Erythroblast (primary cell): ENCODE results near the gene SEMA3A.

Source experiments
- DNase-seq, 2 experiments: peaks; one replicate each; lab custom pipeline; 2025; lab: John Stamatoyannopoulos, UW
- GATA1 ChIP-seq: IDR thresholded peaks from 2 replicates; pipeline ENCODE4 v1.6.1; 2011; ENCODE audit warnings: low read depth, mild to moderate bottlenecking, control low read depth, low read length, moderate library complexity
- POLR2A ChIP-seq: IDR thresholded peaks from 2 replicates; pipeline ENCODE4 v1.6.1; 2011; ENCODE audit warnings: mild to moderate bottlenecking, low read length

The SEMA3A gene

GRCh38 chr7:84134169-84134568 lies 60.4 kb downstream of the SEMA3A start:
- no peak for DNase-seq
- TF ChIP-seq GATA1 (no peak), POLR2A (no peak)

DNA sequence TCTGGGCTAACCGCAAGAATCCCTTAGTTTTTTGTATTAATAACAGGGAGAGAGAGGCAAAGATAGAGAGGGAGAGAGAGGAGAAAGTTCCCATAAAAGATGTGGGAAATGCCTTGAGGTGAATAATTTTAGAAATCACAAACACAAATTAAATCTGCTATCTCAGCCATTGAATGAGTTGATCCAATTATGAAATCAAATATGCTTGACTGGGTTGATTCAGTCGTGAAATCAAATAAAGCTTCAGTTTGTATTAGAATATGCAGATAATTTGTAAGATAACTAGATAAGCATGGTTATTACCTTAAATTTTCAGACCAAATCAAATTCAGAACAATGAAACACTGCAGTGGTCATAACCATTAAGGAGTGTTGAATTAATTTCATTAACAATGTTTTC lies 68.9 kb downstream of the SEMA3A start:
- no peak for DNase-seq
- TF ChIP-seq POLR2A = no peak
- TF ChIP-seq GATA1 = no peak

GRCh38 chr7:84123965-84124547 lies 70.5 kb downstream of the SEMA3A start:
- DNase-seq = no peak

DNA sequence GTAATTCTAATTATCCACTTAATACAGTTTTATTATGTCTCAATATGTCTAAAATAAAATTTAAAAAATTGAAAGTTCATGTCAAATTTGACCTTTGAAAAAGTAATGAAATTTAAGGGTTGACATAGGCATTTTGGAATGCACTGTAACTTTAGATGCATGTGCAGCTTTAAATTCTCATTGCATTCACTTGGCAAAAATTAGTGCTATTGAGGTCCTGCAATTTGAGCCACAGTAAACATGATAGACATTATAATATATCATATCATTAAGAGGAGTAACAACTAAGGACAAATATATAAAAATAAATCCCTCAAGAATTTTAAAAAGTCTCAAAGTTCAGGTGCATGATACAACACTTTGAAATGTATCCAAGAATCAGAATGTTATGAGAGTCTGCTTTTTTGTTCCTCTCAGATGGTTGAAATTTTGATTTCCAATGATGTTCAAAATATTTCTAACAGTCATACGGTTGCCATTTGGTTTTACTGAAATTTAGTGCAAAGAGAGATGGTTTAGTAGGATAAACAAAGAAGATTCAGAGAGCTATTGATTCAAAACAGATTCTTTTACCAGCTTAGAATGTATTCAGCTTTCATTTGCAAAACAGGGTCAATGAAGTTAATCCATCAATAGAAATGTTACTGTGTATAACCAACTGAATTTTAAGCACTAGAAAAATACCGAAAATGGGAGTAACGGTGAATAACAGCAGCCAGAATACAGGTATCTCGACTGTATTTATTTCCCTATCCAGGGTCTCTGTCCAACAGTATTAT lies 71.8 kb downstream of the SEMA3A start:
- no peak for DNase-seq

More at GRCh38 chr7:84123965-84124547, 70.5 kb downstream of the SEMA3A start:
- TF ChIP-seq POLR2A = no peak
- TF ChIP-seq GATA1 = no peak

DNA sequence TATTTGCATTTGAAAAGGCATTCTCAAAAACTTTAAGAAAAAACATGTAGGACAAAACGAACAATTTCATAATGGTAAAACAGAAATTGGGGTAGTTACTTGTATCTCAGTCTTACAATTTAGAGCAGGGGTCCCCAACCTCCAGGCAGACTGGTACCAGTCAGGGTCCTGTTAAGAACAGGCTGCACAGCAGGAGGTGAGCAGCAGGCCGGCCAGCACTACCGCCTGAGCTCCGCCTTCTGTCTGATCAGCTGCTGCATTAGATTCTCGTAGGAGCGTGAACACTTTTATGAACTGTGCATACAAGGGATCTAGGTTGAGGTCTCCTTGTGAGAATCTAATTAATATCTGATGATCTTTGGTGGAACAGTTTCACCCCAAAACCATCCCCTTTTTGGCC lies 77.3 kb downstream of the SEMA3A start:
- no peak for DNase-seq
- TF ChIP-seq POLR2A (no peak), GATA1 (no peak)

More for the DNA sequence above, 71.8 kb downstream of the SEMA3A start:
- TF ChIP-seq GATA1 (no peak), POLR2A (no peak)

GRCh38 chr7:84113906-84114850 lies 80.4 kb downstream of the SEMA3A start:
- TF ChIP-seq GATA1 (no peak), POLR2A (no peak)
- DNase-seq = no peak

GRCh38 chr7:84113286-84113685 lies 81.3 kb downstream of the SEMA3A start:
- no peak for DNase-seq
- TF ChIP-seq GATA1 (no peak), POLR2A (no peak)

GRCh38 chr7:84112771-84113170 lies 81.8 kb downstream of the SEMA3A start:
- TF ChIP-seq GATA1 (no peak), POLR2A (no peak)
- DNase-seq = no peak

- TF ChIP-seq POLR2A (no peak), GATA1 (no peak)
These were observed 82.7 kb downstream of the SEMA3A start for GRCh38 chr7:84111842-84112241.

GRCh38 chr7:84110400-84110799 lies 84.2 kb downstream of the SEMA3A start:
- no peak for TF ChIP-seq POLR2A
- TF ChIP-seq GATA1 = no peak
- DNase-seq = no peak

More at GRCh38 chr7:84111842-84112241, 82.7 kb downstream of the SEMA3A start:
- no peak for DNase-seq

GRCh38 chr7:84108787-84109186 lies 85.8 kb downstream of the SEMA3A start:
- no peak for DNase-seq
- no peak for TF ChIP-seq POLR2A

DNA sequence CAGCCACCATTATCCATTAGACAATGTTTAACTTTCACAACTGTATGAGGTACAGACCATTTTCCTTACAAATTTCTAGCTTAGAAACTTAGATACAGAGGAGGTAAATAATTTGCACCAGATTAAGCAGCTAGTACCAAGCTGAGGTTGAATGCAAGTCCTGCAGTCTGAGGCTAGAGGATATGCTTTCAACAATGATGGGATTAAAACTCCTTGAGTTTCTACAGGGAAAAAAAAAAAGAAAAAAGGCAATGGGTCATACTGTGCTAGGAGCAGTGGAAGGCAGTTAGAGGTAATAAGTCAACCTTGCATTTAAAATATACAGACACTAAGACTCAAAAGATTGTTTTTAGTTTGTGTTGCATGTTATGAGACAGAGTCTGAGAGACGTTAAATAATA lies 86.5 kb downstream of the SEMA3A start:
- TF ChIP-seq GATA1 (no peak), POLR2A (no peak)
- DNase-seq = no peak

DNA sequence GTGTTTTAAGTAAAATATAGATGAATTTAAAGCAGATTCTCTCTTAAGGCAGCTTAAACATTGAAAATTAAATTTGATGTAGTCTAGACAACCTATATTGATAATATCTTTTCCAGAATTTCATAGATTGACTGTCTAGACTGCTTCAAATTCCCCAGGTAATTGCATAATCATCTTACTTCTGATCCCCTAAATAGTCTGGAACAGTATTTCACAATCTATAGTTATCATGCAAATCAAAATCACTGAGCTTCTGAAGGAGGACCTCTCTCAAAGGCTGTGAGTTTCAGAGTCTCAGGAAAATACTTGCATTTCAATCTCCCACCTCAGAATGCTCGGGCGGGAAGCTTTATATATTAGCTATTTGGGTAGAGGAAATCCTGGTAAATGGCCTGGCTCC lies 87.3 kb downstream of the SEMA3A start:
- DNase-seq = no peak

GRCh38 chr7:84106291-84106690 lies 88.3 kb downstream of the SEMA3A start:
- no peak for DNase-seq
- TF ChIP-seq GATA1 (no peak), POLR2A (no peak)

More for the DNA sequence above, 87.3 kb downstream of the SEMA3A start:
- TF ChIP-seq GATA1 = no peak
- no peak for TF ChIP-seq POLR2A
